Neutrophil (primary cell): ENCODE data around the gene GRIK4.

ENCODE experiments used
- H3K27ac ChIP-seq: fragments of 200-600 bp; sonication (generic); 2 replicates; pipeline ENCODE4 v1.5.1; 2016; ENCODE audit warnings: mild to moderate bottlenecking, moderate library complexity
- H3K27me3 ChIP-seq: fragments of 200-600 bp; sonication (generic); 2 replicates; pipeline ENCODE4 v1.6.0; 2016; ENCODE audit warnings: mild to moderate bottlenecking
- H3K36me3 ChIP-seq: fragments of 200-600 bp; sonication (generic); 2 replicates; pipeline ENCODE4 v1.5.1; 2017
- H3K4me1 ChIP-seq, 2 experiments: fragments of 200-600 bp in 1 of 2; sonication (generic) in 1 of 2; 1 replicate in 1 of 2; 2 replicates in 1 of 2; pipeline versions ENCODE4 v1.5.1 to v1.6.1; 2013 to 2016; ENCODE audit warnings: low read depth in 1 of 2, low read length in 1 of 2, mild to moderate bottlenecking in 1 of 2, moderate library complexity in 1 of 2; ENCODE audit not compliant: control insufficient read depth in 1 of 2, insufficient read depth in 1 of 2
- H3K4me3 ChIP-seq, 2 experiments: fragments of 200-600 bp in 1 of 2; sonication (generic) in 1 of 2; 1 replicate in 1 of 2; 2 replicates in 1 of 2; pipeline ENCODE4 v1.5.1; 2013 to 2016; ENCODE audit warnings: low read depth in 1 of 2, low read length in 1 of 2, mild to moderate bottlenecking in 1 of 2, moderate library complexity in 1 of 2
- H3K9me3 ChIP-seq: fragments of 200-600 bp; sonication (generic); 2 replicates; pipeline ENCODE4 v1.5.1; 2016
- CTCF ChIP-seq: fragments of 200-600 bp; sonication (generic); IDR thresholded peaks from 2 replicates; pipeline ENCODE4 v1.5.1; 2016; ENCODE audit warnings: antibody characterized with exemption

The GRIK4 gene

GRCh38 chr11:120914021-120914420, 402.5 kb downstream of the GRIK4 start:
- Histone ChIP-seq H3K9me3 (no peaks in the 10 kb centered on the region), H3K27me3 (peaks cover 15% of the 10 kb centered on the region), H3K27ac (no peak overlapping the region), H3K36me3 (no peaks in the 10 kb centered on the region), H3K4me3 (no peak overlapping the region), H3K4me1 (peaks cover 0 to 4% of the 10 kb centered on the region in 2 experiments)
- no peak for TF ChIP-seq CTCF

GRCh38 chr11:120914601-120915000, 403.1 kb downstream of the GRIK4 start:
- Histone ChIP-seq H3K4me3 (no peak overlapping the region), H3K4me1 (no peaks in the 10 kb centered on the region), H3K36me3 (no peaks in the 10 kb centered on the region), H3K27ac (no peak overlapping the region), H3K27me3 (peaks cover 15% of the 10 kb centered on the region), H3K9me3 (no peaks in the 10 kb centered on the region)
- TF ChIP-seq CTCF = no peak

DNA sequence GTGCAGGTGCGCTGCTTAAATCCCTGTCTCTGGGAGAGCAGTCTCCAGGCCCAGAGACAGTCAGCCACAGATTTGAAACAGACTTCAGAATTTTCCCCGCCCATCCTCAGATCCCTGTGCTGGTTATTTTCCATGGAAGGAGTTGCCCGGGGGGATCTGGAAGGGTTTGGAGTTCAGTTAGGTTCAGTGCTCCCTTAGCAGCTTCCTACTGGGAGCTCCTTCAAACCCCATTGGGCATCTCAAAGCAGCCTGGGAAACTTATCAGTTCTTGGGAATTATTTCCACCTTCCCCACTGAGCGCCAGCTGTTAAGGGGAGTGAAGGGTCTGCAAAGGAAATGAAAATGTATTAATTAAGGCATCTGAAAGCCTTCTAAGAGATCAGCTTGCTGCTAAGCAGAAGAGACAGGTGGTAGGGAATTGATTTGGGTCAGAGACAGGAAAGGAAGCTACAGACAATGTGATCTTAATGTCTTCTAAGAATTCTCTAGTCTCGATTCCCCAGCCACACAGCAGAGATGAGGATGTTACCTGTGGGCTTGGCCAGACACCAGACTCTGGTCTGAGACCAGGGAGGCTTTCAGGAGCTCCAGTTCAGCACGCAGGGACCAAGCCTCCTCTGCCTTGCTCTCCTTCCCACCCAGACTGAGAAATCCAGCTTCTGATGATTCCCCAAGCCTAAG, 406.2 kb downstream of the GRIK4 start:
- Histone ChIP-seq H3K27me3 (peaks cover 15% of the 10 kb centered on the region), H3K4me3 (no peak overlapping the region), H3K4me1 (no peaks in the 10 kb centered on the region), H3K9me3 (no peaks in the 10 kb centered on the region), H3K36me3 (no peaks in the 10 kb centered on the region), H3K27ac (no peak overlapping the region)
- TF ChIP-seq CTCF = no peak

GRCh38 chr11:120918257-120918656, 406.7 kb downstream of the GRIK4 start:
- no peaks in the 10 kb centered on the region for H3K9me3 ChIP-seq
- H3K4me1 ChIP-seq = no peaks in the 10 kb centered on the region
- peaks cover 15% of the 10 kb centered on the region for H3K27me3 ChIP-seq
- H3K4me3 ChIP-seq = no peak overlapping the region
- no peak overlapping the region for H3K27ac ChIP-seq
- no peaks in the 10 kb centered on the region for H3K36me3 ChIP-seq
- no peak for TF ChIP-seq CTCF

- Histone ChIP-seq H3K36me3 (no peaks in the 10 kb centered on the region), H3K9me3 (no peaks in the 10 kb centered on the region), H3K27me3 (peaks cover 15% of the 10 kb centered on the region), H3K4me1 (no peaks in the 10 kb centered on the region), H3K27ac (no peak overlapping the region), H3K4me3 (no peak overlapping the region)
- TF ChIP-seq CTCF = no peak
Measured at GRCh38 chr11:120919045-120919444, 407.5 kb downstream of the GRIK4 start.
